Central memory CD8-positive, alpha-beta T cell (primary cell): ENCODE data around the gene ENKD1.
"Not testable (repeated sequence)": the region's sequence is repeated elsewhere in the genome, so short reads cannot be mapped to it uniquely, and the experiment has no call there.

ENCODE experiments used
- ATAC-seq: fragments of 150-1000 bp; cut with Tn5 transposase; replicated peaks from 2 replicates; pipeline ENCODE4 v1.10.0; 2022; ENCODE audit warnings: mild to moderate bottlenecking, moderate FRiP score, moderate number of reproducible peaks; ENCODE audit not compliant: poor library complexity, severe bottlenecking; ENCODE audit errors: extremely low read depth
- DNase-seq, 2 donors: peaks; one replicate each; pipeline ENCODE4 v3.0.0; 2021; ENCODE audit warnings: low spot score in 2 of 2
- H3K27ac Mint-ChIP-seq: one replicate; pipeline ENCODE4 v1.8.0; 2022; ENCODE audit warnings: low read depth, mild to moderate bottlenecking, moderate library complexity, mixed read lengths
- H3K27me3 Mint-ChIP-seq: one replicate; pipeline ENCODE4 v1.8.0; 2022; ENCODE audit warnings: mixed read lengths
- H3K36me3 Mint-ChIP-seq: one replicate; pipeline ENCODE4 v1.8.0; 2022; ENCODE audit warnings: mild to moderate bottlenecking, moderate library complexity, mixed read lengths; ENCODE audit not compliant: insufficient read depth
- H3K4me1 Mint-ChIP-seq: one replicate; pipeline ENCODE4 v1.8.0; 2022; ENCODE audit warnings: mixed read lengths
- H3K4me3 Mint-ChIP-seq: one replicate; pipeline ENCODE4 v1.8.0; 2022; ENCODE audit warnings: mild to moderate bottlenecking, moderate library complexity, mixed read lengths
- H3K9me3 Mint-ChIP-seq: one replicate; pipeline ENCODE4 v1.8.0; 2022; ENCODE audit warnings: mixed read lengths

ENKD1 gene

GRCh38 chr16:67701420-67701819 lies 34.9 kb upstream of the ENKD1 start:
- no peak overlapping the region for H3K4me3 Mint-ChIP-seq
- H3K4me1 Mint-ChIP-seq: peaks cover 19% of the 10 kb centered on the region
- H3K36me3 Mint-ChIP-seq: no peaks in the 10 kb centered on the region
- ATAC-seq: no peak
- no peak overlapping the region for H3K27ac Mint-ChIP-seq
- H3K9me3 Mint-ChIP-seq: no peaks in the 10 kb centered on the region
- no peaks in the 10 kb centered on the region for H3K27me3 Mint-ChIP-seq
- DNase-seq: no peak

DNA sequence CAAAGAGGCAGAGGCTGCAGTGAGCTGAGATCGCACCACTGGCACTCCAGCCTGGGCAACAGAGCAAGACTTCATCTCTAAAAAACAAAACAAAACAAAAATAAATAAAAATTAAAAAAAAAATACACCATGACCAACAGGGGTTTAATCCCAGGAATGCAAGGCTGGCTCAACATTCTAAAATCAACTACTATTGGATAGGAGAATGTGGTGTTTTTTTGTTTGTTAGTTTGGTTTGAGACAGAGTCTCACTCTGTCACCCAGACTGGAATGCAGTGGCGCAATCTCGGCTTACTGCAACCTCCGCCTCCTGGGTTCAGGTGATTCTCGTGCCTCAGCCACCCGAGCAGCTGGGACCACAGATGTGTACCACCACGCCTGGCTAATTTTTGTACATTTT lies 32.7 kb upstream of the ENKD1 start:
- no peak for ATAC-seq
- Mint-ChIP-seq H3K36me3 (no peaks in the 10 kb centered on the region), H3K4me3 (no peak overlapping the region), H3K4me1 (peaks cover 12% of the 10 kb centered on the region), H3K27ac (no peak overlapping the region), H3K9me3 (no peaks in the 10 kb centered on the region), H3K27me3 (no peaks in the 10 kb centered on the region)
- no peak for DNase-seq

DNA sequence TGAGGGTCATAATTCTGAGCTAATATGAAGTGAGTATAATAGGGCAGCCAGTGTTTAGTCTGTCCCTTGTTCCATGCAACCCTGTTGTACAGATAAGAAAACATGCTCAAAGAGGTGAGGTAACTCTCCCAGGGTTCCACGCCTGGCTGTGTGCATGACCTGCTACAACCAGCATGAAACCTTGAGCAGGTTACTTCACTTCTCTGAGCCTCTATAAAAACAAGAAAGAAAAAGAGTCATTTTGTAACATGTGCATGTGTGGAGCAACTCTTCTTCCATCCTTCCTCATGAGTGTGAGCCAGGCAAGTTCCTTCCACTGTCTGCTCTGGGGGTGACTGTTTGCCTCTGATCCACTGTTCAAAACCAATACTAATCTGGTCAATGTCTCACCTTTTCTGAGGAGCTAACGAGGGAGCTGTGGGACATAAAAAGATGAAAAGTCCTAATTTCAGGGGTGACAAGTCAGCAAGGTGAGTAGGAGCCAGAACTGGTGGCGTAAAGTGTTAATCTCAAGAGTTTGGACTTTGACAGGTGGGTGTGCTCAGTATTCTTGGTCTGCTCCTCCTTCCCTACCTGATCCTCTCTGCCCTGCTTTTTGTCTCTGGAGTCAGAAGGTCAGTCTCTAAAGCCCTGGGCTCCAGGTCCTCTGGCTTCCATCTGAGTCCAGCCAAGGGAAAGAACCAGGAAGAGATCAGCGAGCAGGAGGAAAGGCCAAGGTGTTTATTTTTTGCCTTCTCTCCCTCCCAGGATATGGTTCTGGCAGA lies 31.1 kb upstream of the ENKD1 start:
- no peak overlapping the region for H3K4me3 Mint-ChIP-seq
- ATAC-seq: no peak
- no peaks in the 10 kb centered on the region for H3K4me1 Mint-ChIP-seq
- no peaks in the 10 kb centered on the region for H3K9me3 Mint-ChIP-seq
- DNase-seq: no peak
- H3K27ac Mint-ChIP-seq: no peak overlapping the region
- no peaks in the 10 kb centered on the region for H3K36me3 Mint-ChIP-seq
- H3K27me3 Mint-ChIP-seq: no peaks in the 10 kb centered on the region

- no peak for DNase-seq
- Mint-ChIP-seq H3K9me3 (no peaks in the 10 kb centered on the region), H3K4me3 (no peak overlapping the region), H3K36me3 (peaks cover 2% of the 10 kb centered on the region), H3K27ac (no peak overlapping the region), H3K4me1 (peaks cover 7% of the 10 kb centered on the region), H3K27me3 (no peaks in the 10 kb centered on the region)
- ATAC-seq: no peak
These were observed 28.1 kb upstream of the ENKD1 start for GRCh38 chr16:67694611-67695010.

GRCh38 chr16:67693517-67694285 lies 27.2 kb upstream of the ENKD1 start:
- not testable (repeated sequence) for H3K36me3 Mint-ChIP-seq, H3K27ac Mint-ChIP-seq, H3K9me3 Mint-ChIP-seq, H3K4me3 Mint-ChIP-seq, H3K4me1 Mint-ChIP-seq, H3K27me3 Mint-ChIP-seq, ATAC-seq, DNase-seq

DNA sequence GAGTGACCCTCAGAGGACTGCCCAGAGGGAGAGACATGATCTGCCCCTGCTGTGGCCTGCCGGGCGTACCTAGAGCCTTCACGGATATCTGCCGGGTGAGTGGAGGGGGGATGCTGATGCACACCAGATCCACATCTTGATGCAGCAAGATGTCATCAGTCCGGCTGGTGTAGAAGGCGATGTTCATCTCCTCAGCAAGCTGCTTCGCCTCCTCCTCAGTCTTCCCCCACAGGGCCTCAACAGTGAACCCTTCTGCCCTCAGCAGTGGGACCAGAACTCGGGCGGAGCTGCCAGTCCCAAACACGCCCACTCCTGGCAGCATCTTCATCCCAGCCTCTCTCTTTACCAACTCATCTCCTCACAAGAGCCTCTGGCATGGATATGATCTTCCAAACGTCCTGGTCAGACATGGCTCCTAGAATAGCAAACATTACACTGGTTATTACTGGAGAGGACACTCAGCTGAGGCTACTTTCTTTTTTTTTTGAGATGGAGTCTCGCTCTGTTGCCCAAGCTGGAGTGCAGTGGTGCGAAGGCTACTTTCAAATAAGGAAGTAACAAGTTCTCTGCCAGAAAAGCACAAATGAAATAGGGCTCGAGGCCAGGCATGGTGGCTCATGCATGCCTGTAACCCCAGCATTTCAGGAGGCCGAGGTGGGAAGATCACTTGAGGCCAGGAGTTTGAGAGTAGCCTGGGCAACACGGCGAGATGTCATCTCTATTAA lies 19.0 kb upstream of the ENKD1 start:
- Mint-ChIP-seq H3K4me3 (no peak overlapping the region), H3K27me3 (no peaks in the 10 kb centered on the region), H3K4me1 (no peaks in the 10 kb centered on the region), H3K36me3 (peaks cover 3% of the 10 kb centered on the region), H3K9me3 (no peaks in the 10 kb centered on the region), H3K27ac (no peak overlapping the region)
- DNase-seq (no peak), ATAC-seq (no peak)

- Mint-ChIP-seq H3K9me3 (no peaks in the 10 kb centered on the region), H3K4me1 (no peaks in the 10 kb centered on the region), H3K27me3 (no peaks in the 10 kb centered on the region), H3K36me3 (peaks cover 3% of the 10 kb centered on the region), H3K27ac (no peak overlapping the region), H3K4me3 (no peak overlapping the region)
- DNase-seq (no peak), ATAC-seq (no peak)
These were observed 17.2 kb upstream of the ENKD1 start for GRCh38 chr16:67683767-67684166.

- Mint-ChIP-seq H3K27me3 (no peaks in the 10 kb centered on the region), H3K4me1 (no peaks in the 10 kb centered on the region), H3K4me3 (no peak overlapping the region), H3K9me3 (no peaks in the 10 kb centered on the region), H3K27ac (no peak overlapping the region), H3K36me3 (peaks cover 3% of the 10 kb centered on the region)
- DNase-seq (no peak), ATAC-seq (no peak)
These were observed 13.7 kb upstream of the ENKD1 start for GRCh38 chr16:67679935-67680897.

- no peaks in the 10 kb centered on the region for H3K9me3 Mint-ChIP-seq
- peaks cover 1% of the 10 kb centered on the region for H3K36me3 Mint-ChIP-seq
- no peaks in the 10 kb centered on the region for H3K27me3 Mint-ChIP-seq
- no peak for ATAC-seq
- no peak for DNase-seq
- no peaks in the 10 kb centered on the region for H3K4me1 Mint-ChIP-seq
- no peak overlapping the region for H3K27ac Mint-ChIP-seq
- no peak overlapping the region for H3K4me3 Mint-ChIP-seq
These were observed 11.9 kb upstream of the ENKD1 start for GRCh38 chr16:67678354-67679023.

GRCh38 chr16:67677712-67678111 lies 11.2 kb upstream of the ENKD1 start:
- Mint-ChIP-seq H3K27ac (no peak overlapping the region), H3K4me3 (no peak overlapping the region), H3K36me3 (peaks cover 1% of the 10 kb centered on the region), H3K9me3 (no peaks in the 10 kb centered on the region), H3K27me3 (no peaks in the 10 kb centered on the region), H3K4me1 (no peaks in the 10 kb centered on the region)
- ATAC-seq (no peak), DNase-seq (no peak)

GRCh38 chr16:67676939-67677338 lies 10.4 kb upstream of the ENKD1 start:
- Mint-ChIP-seq H3K9me3 (no peaks in the 10 kb centered on the region), H3K4me1 (no peaks in the 10 kb centered on the region), H3K36me3 (peaks cover 1% of the 10 kb centered on the region), H3K4me3 (no peak overlapping the region), H3K27ac (no peak overlapping the region), H3K27me3 (no peaks in the 10 kb centered on the region)
- ATAC-seq (no peak), DNase-seq (no peak)
